MG63 (cell line): ENCODE measurements around the gene CEACAM16. TPM values are rescaled to one million over a fixed set of nuclear protein-coding genes. Genes with fewer than 3 reads are reported as not detected.

Experiments used
- DNase-seq: peaks from one replicate; pipeline ENCODE4 v3.0.0-alpha.2; 2020
- H3K27me3 ChIP-seq: fragments of 250-450 bp; sonication (Bioruptor Pico); 2 replicates; pipeline ENCODE4 v1.5.1; 2020; ENCODE audit warnings: mild to moderate bottlenecking, moderate library complexity
- H3K36me3 ChIP-seq: fragments of 250-450 bp; sonication (Bioruptor Pico); 2 replicates; pipeline ENCODE4 v1.5.1; 2020; ENCODE audit warnings: mild to moderate bottlenecking, moderate library complexity
- H3K4me3 ChIP-seq: fragments of 250-450 bp; sonication (Bioruptor Pico); 2 replicates; pipeline ENCODE4 v1.5.1; 2020; ENCODE audit warnings: mild to moderate bottlenecking, moderate library complexity
- H3K9me3 ChIP-seq: fragments of 250-450 bp; sonication (Bioruptor Pico); 2 replicates; pipeline ENCODE4 v1.5.1; 2020; ENCODE audit warnings: mild to moderate bottlenecking, moderate library complexity
- total RNA-seq: library from RNA; depleted of rRNA; stranded (reverse); fragments of >200 nt; shearing (Covaris generic); gene quantifications from 2 replicates; pipeline ENCODE4 v1.2.3, GENCODE V29; 2014; ENCODE audit warnings: low replicate concordance

Gene CEACAM16
- total RNA-seq, 1 experiment from 2014 or later: 0.92 TPM

GRCh38 chr19:44746616-44746945 lies 47.6 kb downstream of the CEACAM16 start:
- no peaks in the 10 kb centered on the region for H3K27me3 ChIP-seq
- no peak overlapping the region for H3K4me3 ChIP-seq
- H3K36me3 ChIP-seq: peaks cover 23% of the 10 kb centered on the region
- DNase-seq: no peak
- H3K9me3 ChIP-seq: no peaks in the 10 kb centered on the region

- no peaks in the 10 kb centered on the region for H3K9me3 ChIP-seq
- peak; percentile 97 for DNase-seq
- H3K36me3 ChIP-seq: peaks cover 28% of the 10 kb centered on the region
- H3K4me3 ChIP-seq: peak overlapping the region; percentile 46
- H3K27me3 ChIP-seq: no peaks in the 10 kb centered on the region
Observed at GRCh38 chr19:44746946-44747738, 48.2 kb downstream of the CEACAM16 start.

- no peaks in the 10 kb centered on the region for H3K27me3 ChIP-seq
- DNase-seq: peak; percentile 79
- H3K9me3 ChIP-seq: no peaks in the 10 kb centered on the region
- peaks cover 35% of the 10 kb centered on the region for H3K36me3 ChIP-seq
- H3K4me3 ChIP-seq: peak overlapping the region; percentile 46
Observed at GRCh38 chr19:44747739-44748425, 48.9 kb downstream of the CEACAM16 start.

GRCh38 chr19:44748426-44749254 lies 49.7 kb downstream of the CEACAM16 start, which contains the start of gene BCL3:
BCL3 (plus strand) TSS chr19:44748708; CDS start chr19:44748791, 83 bp downstream.
- no peaks in the 10 kb centered on the region for H3K27me3 ChIP-seq
- H3K4me3 ChIP-seq: peak within 1 kb of the TSS; percentile 75
- H3K9me3 ChIP-seq: no peaks in the 10 kb centered on the region
- H3K36me3 ChIP-seq: peaks cover 38% of the 10 kb centered on the region
- DNase-seq: peak; percentile 92

- H3K36me3 ChIP-seq: peaks cover 43% of the 10 kb centered on the region
- H3K9me3 ChIP-seq: no peaks in the 10 kb centered on the region
- H3K27me3 ChIP-seq: no peaks in the 10 kb centered on the region
- H3K4me3 ChIP-seq: peak overlapping the region; percentile 75
- DNase-seq: no peak
Observed at GRCh38 chr19:44749292-44749691, 50.3 kb downstream of the CEACAM16 start.

- H3K4me3 ChIP-seq: peak overlapping the region; percentile 75
- no peaks in the 10 kb centered on the region for H3K27me3 ChIP-seq
- H3K9me3 ChIP-seq: no peaks in the 10 kb centered on the region
- DNase-seq: no peak
- H3K36me3 ChIP-seq: peaks cover 49% of the 10 kb centered on the region
Observed at GRCh38 chr19:44749994-44750393, 51.0 kb downstream of the CEACAM16 start.

GRCh38 chr19:44752123-44752815 lies 53.3 kb downstream of the CEACAM16 start:
- Histone ChIP-seq H3K4me3 (peak overlapping the region; percentile 75), H3K9me3 (no peaks in the 10 kb centered on the region), H3K36me3 (peaks cover 71% of the 10 kb centered on the region), H3K27me3 (no peaks in the 10 kb centered on the region)
- no peak for DNase-seq

GRCh38 chr19:44752816-44753625 lies 54.1 kb downstream of the CEACAM16 start:
- H3K4me3 ChIP-seq: peak overlapping the region; percentile 75
- DNase-seq: peak; percentile 98
- H3K36me3 ChIP-seq: peaks cover 77% of the 10 kb centered on the region
- H3K27me3 ChIP-seq: no peaks in the 10 kb centered on the region
- H3K9me3 ChIP-seq: no peaks in the 10 kb centered on the region

GRCh38 chr19:44753626-44753931 lies 54.6 kb downstream of the CEACAM16 start:
- no peak for DNase-seq
- Histone ChIP-seq H3K27me3 (no peaks in the 10 kb centered on the region), H3K9me3 (no peaks in the 10 kb centered on the region), H3K4me3 (peak overlapping the region; percentile 75), H3K36me3 (peaks cover 82% of the 10 kb centered on the region)

GRCh38 chr19:44753932-44754749 lies 55.2 kb downstream of the CEACAM16 start:
- Histone ChIP-seq H3K9me3 (no peaks in the 10 kb centered on the region), H3K4me3 (peak overlapping the region; percentile 75), H3K27me3 (no peaks in the 10 kb centered on the region), H3K36me3 (peaks cover 84% of the 10 kb centered on the region)
- DNase-seq: peak; percentile 94

GRCh38 chr19:44754750-44755080 lies 55.8 kb downstream of the CEACAM16 start:
- H3K4me3 ChIP-seq: peak overlapping the region; percentile 75
- H3K27me3 ChIP-seq: no peaks in the 10 kb centered on the region
- DNase-seq: no peak
- peaks cover 85% of the 10 kb centered on the region for H3K36me3 ChIP-seq
- no peaks in the 10 kb centered on the region for H3K9me3 ChIP-seq

- peaks cover 85% of the 10 kb centered on the region for H3K36me3 ChIP-seq
Observed at GRCh38 chr19:44755219-44755618, 56.3 kb downstream of the CEACAM16 start.

GRCh38 chr19:44756089-44756562 lies 57.2 kb downstream of the CEACAM16 start:
- no peak overlapping the region for H3K4me3 ChIP-seq
- no peaks in the 10 kb centered on the region for H3K27me3 ChIP-seq
- H3K36me3 ChIP-seq: peaks cover 83% of the 10 kb centered on the region
- DNase-seq: no peak
- no peaks in the 10 kb centered on the region for H3K9me3 ChIP-seq

More at GRCh38 chr19:44755219-44755618, 56.3 kb downstream of the CEACAM16 start:
- Histone ChIP-seq H3K4me3 (no peak overlapping the region), H3K27me3 (no peaks in the 10 kb centered on the region), H3K9me3 (no peaks in the 10 kb centered on the region)
- no peak for DNase-seq

- no peaks in the 10 kb centered on the region for H3K9me3 ChIP-seq
- H3K36me3 ChIP-seq: peaks cover 78% of the 10 kb centered on the region
- no peak overlapping the region for H3K4me3 ChIP-seq
- H3K27me3 ChIP-seq: no peaks in the 10 kb centered on the region
- no peak for DNase-seq
Observed at GRCh38 chr19:44757057-44757734, 58.2 kb downstream of the CEACAM16 start.
